Measurements from ENCODE around the gene ELOVL2.
"Not testable (repeated sequence)": the region's sequence is repeated elsewhere in the genome, so short reads cannot be mapped to it uniquely, and the experiment has no call there.

The ELOVL2 gene

DNA sequence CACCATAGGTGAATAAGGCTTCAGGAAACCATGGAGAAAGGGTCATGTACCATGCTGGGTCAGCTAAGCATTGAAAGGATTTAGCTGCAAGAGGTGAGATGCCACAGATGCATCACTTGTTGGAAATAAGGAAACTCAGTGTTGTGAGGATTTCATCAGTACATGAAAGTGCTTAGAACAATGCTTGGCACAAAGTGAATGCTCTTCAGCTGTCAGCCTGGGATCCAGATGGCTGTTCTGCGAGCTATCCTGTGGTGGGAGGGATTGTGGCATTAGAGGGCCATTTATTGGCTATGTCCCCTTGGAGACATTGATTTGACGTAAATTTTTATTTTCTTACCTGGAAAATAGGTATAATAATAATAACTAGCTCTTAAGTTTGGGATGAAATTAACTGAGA is 53.0 kb downstream of the ELOVL2 start:
- FAIRE-seq, result peak; percentile 21
- TF ChIP-seq, protein P1, sequence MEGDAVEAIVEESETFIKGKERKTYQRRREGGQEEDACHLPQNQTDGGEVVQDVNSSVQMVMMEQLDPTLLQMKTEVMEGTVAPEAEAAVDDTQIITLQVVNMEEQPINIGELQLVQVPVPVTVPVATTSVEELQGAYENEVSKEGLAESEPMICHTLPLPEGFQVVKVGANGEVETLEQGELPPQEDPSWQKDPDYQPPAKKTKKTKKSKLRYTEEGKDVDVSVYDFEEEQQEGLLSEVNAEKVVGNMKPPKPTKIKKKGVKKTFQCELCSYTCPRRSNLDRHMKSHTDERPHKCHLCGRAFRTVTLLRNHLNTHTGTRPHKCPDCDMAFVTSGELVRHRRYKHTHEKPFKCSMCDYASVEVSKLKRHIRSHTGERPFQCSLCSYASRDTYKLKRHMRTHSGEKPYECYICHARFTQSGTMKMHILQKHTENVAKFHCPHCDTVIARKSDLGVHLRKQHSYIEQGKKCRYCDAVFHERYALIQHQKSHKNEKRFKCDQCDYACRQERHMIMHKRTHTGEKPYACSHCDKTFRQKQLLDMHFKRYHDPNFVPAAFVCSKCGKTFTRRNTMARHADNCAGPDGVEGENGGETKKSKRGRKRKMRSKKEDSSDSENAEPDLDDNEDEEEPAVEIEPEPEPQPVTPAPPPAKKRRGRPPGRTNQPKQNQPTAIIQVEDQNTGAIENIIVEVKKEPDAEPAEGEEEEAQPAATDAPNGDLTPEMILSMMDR (IDR thresholded peaks at IDR 0.05; ENCODE audit: insufficient read depth, missing control alignments), result no peak
- no peak for DNase-seq (ENCODE audit: insufficient read length, low spot score)

DNA sequence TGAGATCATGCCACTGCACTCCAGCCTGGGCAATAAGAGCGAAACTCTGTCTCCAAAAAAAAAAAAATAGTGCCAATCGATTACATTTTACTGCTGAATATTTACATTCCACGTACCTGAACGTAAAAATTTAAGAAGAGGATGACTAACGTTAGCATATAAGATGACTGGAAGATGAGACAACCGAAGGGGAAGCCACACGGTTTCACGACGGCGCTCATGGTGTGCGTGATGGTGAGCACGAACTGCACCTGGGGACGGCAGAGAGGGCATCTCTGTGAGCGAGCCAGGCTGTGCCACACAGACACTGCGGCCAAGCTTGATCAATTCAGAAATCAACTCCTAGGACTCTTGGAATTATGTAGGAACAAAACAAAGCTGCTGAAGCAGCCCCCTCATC is 54.5 kb downstream of the ELOVL2 start:
- DNase-seq (ENCODE audit: insufficient read length, low spot score), result no peak
- TF ChIP-seq, protein P1 (IDR thresholded peaks at IDR 0.05; ENCODE audit: insufficient read depth, missing control alignments), result no peak
- no peak for FAIRE-seq

DNA sequence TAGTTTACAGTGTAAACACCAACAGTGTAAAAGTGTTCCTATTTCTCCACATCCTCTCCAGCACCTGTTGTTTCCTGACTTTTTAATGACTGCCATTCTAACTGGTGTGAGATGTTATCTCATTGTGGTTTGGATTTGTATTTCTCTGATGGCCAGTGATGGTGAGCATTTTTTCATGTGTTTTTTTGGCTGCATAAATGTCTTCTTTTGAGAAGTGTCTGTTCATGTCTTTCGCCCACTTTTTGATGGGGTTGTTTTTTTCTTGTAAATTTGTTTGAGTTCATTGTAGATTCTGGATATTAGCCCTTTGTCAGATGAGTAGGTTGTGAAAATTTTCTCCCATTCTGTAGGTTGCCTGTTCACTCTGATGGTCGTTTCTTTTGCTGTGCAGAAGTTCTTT is 59.1 kb downstream of the ELOVL2 start:
- not testable (repeated sequence) for FAIRE-seq

DNA sequence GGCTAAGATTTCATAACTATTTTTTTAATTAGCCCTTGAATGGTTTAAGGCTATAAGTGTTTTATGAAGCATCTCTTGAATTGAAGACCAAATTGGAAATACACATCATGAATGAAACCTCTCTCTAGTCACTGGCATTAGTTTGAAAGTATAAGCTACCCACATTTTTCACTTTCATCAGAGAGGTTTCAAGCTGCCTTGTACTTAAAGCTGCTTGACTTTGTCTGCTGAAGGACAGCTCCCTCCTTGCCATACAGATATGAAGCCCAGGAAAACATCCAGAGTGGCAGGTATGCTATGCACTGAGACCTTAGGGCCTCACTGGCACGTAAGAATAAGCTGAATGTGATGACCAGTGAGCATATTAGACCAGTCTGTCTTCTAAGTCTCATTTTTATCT is 62.7 kb downstream of the ELOVL2 start:
- no peak for DNase-seq (ENCODE audit: insufficient read length, low spot score)
- TF ChIP-seq, protein P1 (IDR thresholded peaks at IDR 0.05; ENCODE audit: insufficient read depth, missing control alignments), result no peak
- FAIRE-seq, result no peak

More for the DNA sequence above, 59.1 kb downstream of the ELOVL2 start:
- not testable (repeated sequence) for DNase-seq (ENCODE audit: insufficient read length, low spot score)

DNA sequence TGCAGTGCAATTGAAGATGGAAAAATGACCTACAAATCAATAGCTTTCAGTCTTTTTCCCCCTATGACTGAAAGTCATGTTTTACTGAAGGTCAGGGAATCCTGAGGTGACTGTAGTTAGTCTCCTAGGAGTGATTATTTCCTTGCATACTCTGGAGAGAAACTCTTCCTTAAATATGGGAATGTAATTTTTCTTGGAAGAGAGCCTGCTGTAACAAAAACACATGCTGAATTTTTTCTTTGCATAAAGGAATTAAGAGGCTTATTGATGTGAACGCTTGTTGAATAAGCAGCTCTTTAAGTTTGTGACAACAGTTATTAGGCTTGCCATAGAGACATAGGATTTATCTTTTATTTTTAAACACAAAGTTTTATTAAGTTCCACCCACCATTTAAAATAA is 64.5 kb downstream of the ELOVL2 start:
- FAIRE-seq, result no peak
- DNase-seq (ENCODE audit: insufficient read length, low spot score), result no peak
- TF ChIP-seq, protein P1 (IDR thresholded peaks at IDR 0.05; ENCODE audit: insufficient read depth, missing control alignments), result no peak

DNA sequence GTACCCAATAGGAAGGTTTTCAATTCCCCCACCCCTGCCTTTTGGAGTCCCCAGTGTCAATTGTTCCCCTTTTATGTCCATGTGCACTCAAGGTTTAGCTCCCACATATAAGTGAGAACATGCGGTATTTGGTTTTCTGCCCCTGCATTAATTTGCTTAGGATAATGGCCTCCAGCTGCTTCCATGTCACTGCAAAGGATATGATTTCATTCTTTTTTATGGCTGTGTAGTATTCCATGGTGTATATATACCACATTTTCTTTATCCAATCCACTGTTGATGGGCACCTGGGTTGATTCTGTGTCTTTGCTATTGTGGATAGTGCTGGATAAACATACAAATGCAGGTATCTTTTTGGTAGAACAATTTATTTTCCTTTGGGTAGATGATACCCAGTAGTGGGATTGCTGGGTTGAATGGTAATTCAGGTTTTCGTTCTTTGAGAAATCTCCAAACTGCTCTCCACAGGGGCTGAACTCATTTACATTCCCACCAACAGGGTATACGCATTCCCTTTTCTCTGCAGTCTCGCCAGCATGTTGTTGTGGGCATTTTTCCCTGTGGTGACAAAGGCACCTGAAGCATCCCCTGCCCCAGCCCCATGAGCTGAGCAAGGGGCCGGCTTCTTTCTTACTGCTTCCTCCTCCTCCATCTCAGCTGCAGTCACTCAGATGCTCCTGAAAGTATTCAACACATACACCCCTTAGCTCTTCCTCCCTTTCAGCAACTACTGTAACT is 66.7 kb downstream of the ELOVL2 start:
- TF ChIP-seq, protein P1 (IDR thresholded peaks at IDR 0.05; ENCODE audit: insufficient read depth, missing control alignments), result no peak
- FAIRE-seq (no peak), DNase-seq (ENCODE audit: insufficient read length, low spot score) (no peak)

DNA sequence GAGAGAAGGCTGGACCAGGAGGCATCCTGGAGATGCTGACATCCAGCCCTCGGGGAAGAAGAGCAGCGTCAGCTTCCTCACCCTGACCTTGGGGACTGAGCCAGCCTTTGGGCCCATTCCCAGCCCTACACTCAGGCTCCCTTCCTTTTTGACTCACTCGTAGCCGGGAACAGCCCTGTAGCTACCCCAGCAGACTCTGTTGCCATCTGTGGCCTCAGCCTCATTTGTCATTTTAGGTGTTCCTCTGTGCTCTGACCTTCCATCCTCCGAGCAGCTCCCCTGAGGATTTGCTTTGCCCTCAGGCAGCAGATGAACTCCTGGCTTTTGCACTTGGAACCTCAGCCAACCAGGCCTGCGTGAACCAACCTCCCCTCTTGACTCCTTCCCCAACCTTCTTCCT is 67.5 kb downstream of the ELOVL2 start:
- TF ChIP-seq, protein P1 (IDR thresholded peaks at IDR 0.05; ENCODE audit: insufficient read depth, missing control alignments), result no peak
- DNase-seq (ENCODE audit: insufficient read length, low spot score) (no peak), FAIRE-seq (no peak)
